DND-41 (cell line): ENCODE results near the gene LINC01488.

Source experiments
- EZH2 ChIP-seq: IDR thresholded peaks from 3 replicates; pipeline ENCODE4 v1.6.1; 2012; ENCODE audit warnings: borderline replicate concordance, low read depth, mild to moderate bottlenecking, moderate library complexity, low read length, inconsistent platforms; ENCODE audit not compliant: severe bottlenecking
- TF ChIP-seq, protein P1 (sequence below): IDR thresholded peaks from 2 replicates; pipeline ENCODE4 v1.5.1; 2012; ENCODE audit warnings: borderline replicate concordance, low read length, moderate library complexity, mild to moderate bottlenecking; ENCODE audit not compliant: poor library complexity, severe bottlenecking; ENCODE audit errors: extremely low read depth

DNA sequence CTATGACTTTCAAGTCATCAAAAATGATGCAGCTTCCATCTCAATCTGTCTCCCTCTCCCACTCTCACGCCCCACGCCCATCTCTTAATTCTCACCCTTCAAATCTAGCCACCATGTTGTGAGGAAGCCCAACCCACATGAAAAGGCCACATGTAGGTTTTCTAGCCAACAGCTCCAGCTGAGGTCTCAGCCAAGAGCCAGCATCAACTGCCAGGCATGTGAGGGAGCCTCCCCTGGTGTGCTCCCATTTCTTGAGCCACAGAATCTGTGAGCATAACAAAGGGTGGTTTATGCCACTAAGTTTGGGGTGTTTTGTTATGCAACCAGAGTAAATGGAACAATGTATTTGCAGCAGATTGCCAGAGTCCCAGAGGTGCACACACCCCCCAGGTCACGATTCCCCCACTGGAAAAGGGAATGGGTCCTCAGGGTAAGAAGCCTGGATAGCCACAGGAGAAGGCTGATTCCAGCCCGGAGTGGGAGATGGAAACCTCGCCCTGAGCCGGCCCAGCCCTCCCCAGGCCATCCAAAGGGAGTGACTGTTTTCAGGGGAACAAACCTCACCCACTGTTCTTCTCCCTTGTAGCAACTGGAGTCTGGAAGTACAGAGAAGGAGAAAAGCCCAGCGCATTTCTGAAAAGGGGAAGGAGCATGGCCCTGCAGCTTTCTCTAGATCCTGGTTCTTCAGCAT is 20.0 kb upstream of the LINC01488 start:
- TF ChIP-seq, protein P1, sequence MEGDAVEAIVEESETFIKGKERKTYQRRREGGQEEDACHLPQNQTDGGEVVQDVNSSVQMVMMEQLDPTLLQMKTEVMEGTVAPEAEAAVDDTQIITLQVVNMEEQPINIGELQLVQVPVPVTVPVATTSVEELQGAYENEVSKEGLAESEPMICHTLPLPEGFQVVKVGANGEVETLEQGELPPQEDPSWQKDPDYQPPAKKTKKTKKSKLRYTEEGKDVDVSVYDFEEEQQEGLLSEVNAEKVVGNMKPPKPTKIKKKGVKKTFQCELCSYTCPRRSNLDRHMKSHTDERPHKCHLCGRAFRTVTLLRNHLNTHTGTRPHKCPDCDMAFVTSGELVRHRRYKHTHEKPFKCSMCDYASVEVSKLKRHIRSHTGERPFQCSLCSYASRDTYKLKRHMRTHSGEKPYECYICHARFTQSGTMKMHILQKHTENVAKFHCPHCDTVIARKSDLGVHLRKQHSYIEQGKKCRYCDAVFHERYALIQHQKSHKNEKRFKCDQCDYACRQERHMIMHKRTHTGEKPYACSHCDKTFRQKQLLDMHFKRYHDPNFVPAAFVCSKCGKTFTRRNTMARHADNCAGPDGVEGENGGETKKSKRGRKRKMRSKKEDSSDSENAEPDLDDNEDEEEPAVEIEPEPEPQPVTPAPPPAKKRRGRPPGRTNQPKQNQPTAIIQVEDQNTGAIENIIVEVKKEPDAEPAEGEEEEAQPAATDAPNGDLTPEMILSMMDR, result no peak
- TF ChIP-seq EZH2, result no peak
